ENCODE measurements around the gene ITFG1. TPM values are rescaled to one million over a fixed set of nuclear protein-coding genes. Genes with fewer than 3 reads are reported as not detected.

The ITFG1 gene
- total RNA-seq, 1 donor, result 32.5 TPM

GRCh38 chr16:47132308-47132707 is 328.6 kb downstream of the ITFG1 start:
- no peaks in the 10 kb centered on the region for H3K9me3 ChIP-seq (ENCODE audit: low read depth, low read length)
- H3K4me1 ChIP-seq (ENCODE audit: insufficient read depth, low read length), result peaks cover 5% of the 10 kb centered on the region
- H3K4me3 ChIP-seq (ENCODE audit: low read length), result no peak overlapping the region
- H3K27me3 ChIP-seq (ENCODE audit: insufficient read depth, low read length), result no peaks in the 10 kb centered on the region

- H3K4me3 ChIP-seq (ENCODE audit: low read length), result no peak overlapping the region
- H3K4me1 ChIP-seq (ENCODE audit: insufficient read depth, low read length), result no peaks in the 10 kb centered on the region
- no peaks in the 10 kb centered on the region for H3K27me3 ChIP-seq (ENCODE audit: insufficient read depth, low read length)
- H3K9me3 ChIP-seq (ENCODE audit: low read depth, low read length), result no peaks in the 10 kb centered on the region
Measured at GRCh38 chr16:47129755-47130435, 331.0 kb downstream of the ITFG1 start.

- Histone ChIP-seq H3K9me3 (ENCODE audit: low read depth, low read length) (no peaks in the 10 kb centered on the region), H3K4me1 (ENCODE audit: insufficient read depth, low read length) (no peaks in the 10 kb centered on the region), H3K4me3 (ENCODE audit: low read length) (no peak overlapping the region), H3K27me3 (ENCODE audit: insufficient read depth, low read length) (no peaks in the 10 kb centered on the region)
Measured at GRCh38 chr16:47127541-47127940, 333.3 kb downstream of the ITFG1 start.

GRCh38 chr16:47125757-47126156 is 335.1 kb downstream of the ITFG1 start:
- Histone ChIP-seq H3K4me3 (ENCODE audit: low read length) (no peak overlapping the region), H3K4me1 (ENCODE audit: insufficient read depth, low read length) (no peaks in the 10 kb centered on the region), H3K9me3 (ENCODE audit: low read depth, low read length) (no peaks in the 10 kb centered on the region), H3K27me3 (ENCODE audit: insufficient read depth, low read length) (no peaks in the 10 kb centered on the region)

GRCh38 chr16:47113130-47113529 is 347.7 kb downstream of the ITFG1 start:
- peaks cover 8% of the 10 kb centered on the region for H3K4me1 ChIP-seq (ENCODE audit: insufficient read depth, low read length)
- no peaks in the 10 kb centered on the region for H3K9me3 ChIP-seq (ENCODE audit: low read depth, low read length)
- no peak overlapping the region for H3K4me3 ChIP-seq (ENCODE audit: low read length)
- H3K27me3 ChIP-seq (ENCODE audit: insufficient read depth, low read length), result no peaks in the 10 kb centered on the region

GRCh38 chr16:47110939-47111338 is 349.9 kb downstream of the ITFG1 start:
- Histone ChIP-seq H3K4me1 (ENCODE audit: insufficient read depth, low read length) (peaks cover 8% of the 10 kb centered on the region), H3K27me3 (ENCODE audit: insufficient read depth, low read length) (no peaks in the 10 kb centered on the region), H3K9me3 (ENCODE audit: low read depth, low read length) (no peaks in the 10 kb centered on the region), H3K4me3 (ENCODE audit: low read length) (no peak overlapping the region)

DNA sequence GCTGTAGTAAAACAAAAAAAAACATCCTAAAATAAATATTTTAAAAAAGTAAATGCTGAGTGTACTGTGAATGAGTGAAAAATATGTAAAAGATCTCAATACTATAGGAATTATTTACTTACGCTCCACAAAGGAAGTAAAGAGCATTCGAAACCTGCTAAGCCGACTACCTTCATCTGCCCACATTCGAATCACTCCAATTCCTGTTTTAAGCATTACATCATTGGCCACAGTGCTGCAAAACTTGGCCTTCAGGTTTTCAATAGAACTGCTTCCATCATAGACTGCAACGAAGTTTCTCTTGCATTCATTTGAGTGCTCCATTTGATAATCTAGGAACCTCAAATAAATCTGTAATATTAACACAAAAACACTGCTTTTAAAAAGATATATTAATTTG is 351.5 kb downstream of the ITFG1 start:
- Histone ChIP-seq H3K27me3 (ENCODE audit: insufficient read depth, low read length) (no peaks in the 10 kb centered on the region), H3K4me3 (ENCODE audit: low read length) (no peak overlapping the region), H3K9me3 (ENCODE audit: low read depth, low read length) (no peaks in the 10 kb centered on the region), H3K4me1 (ENCODE audit: insufficient read depth, low read length) (peaks cover 8% of the 10 kb centered on the region)

Other genes with a start within 250 kb of the ITFG1 start
- 52.1 TPM for gene PHKB, start 268 bp upstream of the ITFG1 start, total RNA-seq